Caco-2 (cell line): ENCODE results near the gene MYL11. TPM values are rescaled to one million over a fixed set of nuclear protein-coding genes. Genes with fewer than 3 reads are reported as not detected.

Experiments used
- BruUV-seq: library from RNA; stranded (reverse); fragments of 400-500 nt; replicated peaks from 2 replicates; lab custom pipeline; 2021; lab: Mats Ljungman, UMichigan
- CTCF ChIA-PET: fragments of 300-600 bp; sonication (Branson Sonifier 250); formaldehyde crosslinking; loops from one replicate; lab custom pipeline; 2022; ENCODE audit warnings: antibody characterized with exemption; lab: Charles Lee
- POLR2A ChIA-PET: fragments of 300-600 bp; sonication (Branson Sonifier 250); formaldehyde crosslinking; loops from one replicate; lab custom pipeline; 2022; ENCODE audit warnings: antibody characterized with exemption; lab: Charles Lee
- DNase-seq, 2 experiments: peaks; one replicate each; pipeline versions ENCODE4 v3.0.0 to v3.0.0-alpha.2; 2020 to 2022
- H3K27me3 ChIP-seq: replicated peaks from 2 replicates; pipeline ENCODE4 v1.6.0; 2011; ENCODE audit warnings: low read length; ENCODE audit not compliant: control insufficient read depth, insufficient read depth
- H3K36me3 ChIP-seq: 2 replicates; pipeline ENCODE4 v1.5.1; 2011; ENCODE audit warnings: low read length; ENCODE audit not compliant: control insufficient read depth, insufficient read depth
- H3K4me1 ChIP-seq: fragments of 250-450 bp; sonication (Bioruptor Pico); 2 replicates; pipeline ENCODE4 v1.5.1; 2020; ENCODE audit warnings: mild to moderate bottlenecking
- H3K4me3 ChIP-seq: 2 replicates; pipeline ENCODE4 v1.5.1; 2011; ENCODE audit warnings: low read depth, mild to moderate bottlenecking, control low read depth, low read length
- H3K9me3 ChIP-seq: fragments of 250-450 bp; sonication (Bioruptor Pico); 2 replicates; pipeline ENCODE4 v1.5.1; 2020; ENCODE audit warnings: mild to moderate bottlenecking, moderate library complexity
- H3K27ac Mint-ChIP-seq: one replicate; pipeline ENCODE4 v1.8.0; 2022; ENCODE audit warnings: mixed read lengths; ENCODE audit not compliant: unreplicated experiment
- H3K27me3 Mint-ChIP-seq: one replicate; pipeline ENCODE4 v1.8.0; 2022; ENCODE audit warnings: mixed read lengths; ENCODE audit not compliant: insufficient read depth, unreplicated experiment
- H3K36me3 Mint-ChIP-seq: one replicate; pipeline ENCODE4 v1.8.0; 2022; ENCODE audit warnings: mild to moderate bottlenecking, mixed read lengths; ENCODE audit not compliant: insufficient read depth, unreplicated experiment
- H3K4me1 Mint-ChIP-seq: one replicate; pipeline ENCODE4 v1.8.0; 2022; ENCODE audit warnings: low read depth, mixed read lengths; ENCODE audit not compliant: unreplicated experiment
- H3K4me3 Mint-ChIP-seq: one replicate; pipeline ENCODE4 v1.8.0; 2022; ENCODE audit warnings: mild to moderate bottlenecking, moderate library complexity, mixed read lengths; ENCODE audit not compliant: unreplicated experiment
- H3K9me3 Mint-ChIP-seq: one replicate; pipeline ENCODE4 v1.8.0; 2022; ENCODE audit warnings: mixed read lengths; ENCODE audit not compliant: unreplicated experiment
- CTCF ChIP-seq, 2 experiments: fragments of 200-600 bp in 1 of 2; IDR thresholded peaks; 1 replicate in 1 of 2; 2 replicates in 1 of 2; pipeline versions ENCODE4 v1.5.1 to v1.8.0; 2011 to 2022; ENCODE audit warnings: antibody characterized with exemption in 1 of 2, control low read depth in 1 of 2, inconsistent platforms in 1 of 2, low read depth in 1 of 2, low read length in 1 of 2, mild to moderate bottlenecking in 1 of 2, moderate library complexity in 1 of 2; ENCODE audit not compliant: insufficient read depth in 1 of 2, severe bottlenecking in 1 of 2, unreplicated experiment in 1 of 2
- intact Hi-C: fragments of 100-400 bp; cut with micrococcal nuclease; formaldehyde crosslinking; loops from one replicate; pipeline ENCODE4 v1.10.0; 2022; ENCODE audit not compliant: unreplicated experiment
- total RNA-seq: library from RNA; stranded (reverse); gene quantifications from 2 replicates; pipeline ENCODE4 v1.2.3, GENCODE V29; 2022

MYL11 gene
- total RNA-seq, 1 experiment from 2014 or later, result 2.9 TPM

- Mint-ChIP-seq H3K36me3 (peaks cover 64% of the 10 kb centered on the region), H3K4me1 (peaks cover 6% of the 10 kb centered on the region), H3K9me3 (no peaks in the 10 kb centered on the region), H3K4me3 (no peak overlapping the region), H3K27ac (no peak overlapping the region), H3K27me3 (no peaks in the 10 kb centered on the region)
- Histone ChIP-seq H3K9me3 (no peaks in the 10 kb centered on the region), H3K36me3 (peaks cover 3% of the 10 kb centered on the region; the same call in 1 of the 2 replicates), H3K4me1 (peaks cover 5% of the 10 kb centered on the region; the same call in 1 of the 2 replicates), H3K4me3 (no peak overlapping the region), H3K27me3 (no peaks in the 10 kb centered on the region)
- intact Hi-C loops, result no loop called here
- CTCF ChIA-PET, result no interaction called here
- DNase-seq, result no peak
- no TSS peak for BruUV-seq
- no peak for TF ChIP-seq CTCF (IDR thresholded peaks at IDR 0.05; ENCODE audit: insufficient read depth in 1 of 2, low read depth in 1 of 2, low read length in 1 of 2, severe bottlenecking in 1 of 2, unreplicated experiment in 1 of 2)
- POLR2A ChIA-PET, result no interaction called here
These were observed 22.8 kb upstream of the MYL11 start for GRCh38 chr16:30351586-30352419.

DNA sequence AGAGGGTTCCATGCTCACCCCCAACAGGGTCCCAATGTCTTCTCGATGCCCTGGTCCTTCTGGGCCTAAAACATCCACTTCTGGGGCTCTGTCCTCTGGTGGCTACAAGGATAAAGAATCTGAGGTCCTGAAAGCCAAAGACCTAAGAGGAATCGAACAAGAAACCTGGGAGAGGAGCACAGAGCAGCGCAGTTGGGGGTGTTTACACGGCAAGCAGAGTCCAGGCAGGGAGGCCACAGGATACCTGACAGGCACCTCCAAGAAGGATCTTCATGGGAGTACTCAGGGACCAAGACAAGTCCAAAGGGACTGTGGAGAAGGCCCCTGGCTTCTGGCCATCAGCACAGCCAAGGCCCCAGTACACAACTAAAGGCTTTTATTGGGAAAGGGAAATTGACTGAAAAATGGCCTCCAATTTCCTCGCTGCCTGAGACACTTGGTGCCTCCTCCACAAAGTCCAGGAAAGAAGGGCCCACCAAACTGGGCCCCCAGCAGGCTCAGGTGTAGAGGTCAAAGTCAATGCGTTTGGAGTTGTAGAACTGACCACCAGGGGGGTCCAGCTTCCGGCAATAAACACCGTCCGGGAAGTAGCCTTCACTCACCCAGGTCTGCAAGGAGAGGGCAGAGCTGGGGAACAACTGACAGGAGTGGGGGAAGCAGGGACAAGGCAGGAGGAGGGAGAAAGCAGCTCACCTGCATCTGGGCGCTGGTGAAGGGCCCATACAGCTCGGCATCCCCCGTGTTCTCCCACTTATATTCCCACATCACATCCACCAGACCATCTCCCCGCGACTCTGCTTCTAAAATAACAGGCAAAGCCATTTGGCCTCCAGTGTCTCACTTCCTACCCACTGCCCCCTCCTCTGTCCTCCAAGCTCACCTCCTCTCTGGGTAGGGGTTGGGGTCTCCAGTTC is 21.9 kb upstream of the MYL11 start:
- POLR2A ChIA-PET, result interaction anchor here (0.6 kb wide), 1 partner anchor 55 kb away, joined by 5 read pairs; no protein-coding TSS in a partner anchor
- no peak for DNase-seq

More for the DNA sequence above, 21.9 kb upstream of the MYL11 start:
- Histone ChIP-seq H3K4me1 (peaks cover 5% of the 10 kb centered on the region; the same call in 1 of the 2 replicates), H3K4me3 (no peak overlapping the region), H3K27me3 (no peaks in the 10 kb centered on the region), H3K9me3 (no peaks in the 10 kb centered on the region), H3K36me3 (peaks cover 3% of the 10 kb centered on the region; the same call in 1 of the 2 replicates)
- no peaks in the 10 kb centered on the region for H3K27me3 Mint-ChIP-seq
- peak in 1 of 2 experiments; percentile 15 for TF ChIP-seq CTCF (IDR thresholded peaks at IDR 0.05; ENCODE audit: insufficient read depth in 1 of 2, low read depth in 1 of 2, low read length in 1 of 2, severe bottlenecking in 1 of 2, unreplicated experiment in 1 of 2)
- peaks cover 12% of the 10 kb centered on the region for H3K4me1 Mint-ChIP-seq
- CTCF ChIA-PET, result interaction anchor here (0.8 to 1.0 kb wide), 2 partner anchors 18 to 56 kb away, joined by 3 read pairs; no protein-coding TSS in a partner anchor
- intact Hi-C loops, result no loop called here
- peaks cover 71% of the 10 kb centered on the region for H3K36me3 Mint-ChIP-seq
- H3K9me3 Mint-ChIP-seq, result no peaks in the 10 kb centered on the region
- BruUV-seq, result no TSS peak
- H3K4me3 Mint-ChIP-seq, result peak overlapping the region; percentile 37
- H3K27ac Mint-ChIP-seq, result no peak overlapping the region
